Endothelial cell (in vitro differentiated cells): ENCODE results near the gene MIA. TPM values are rescaled to one million over a fixed set of nuclear protein-coding genes. Genes with fewer than 3 reads are reported as not detected.

Experiments
- DNase-seq: peaks from one replicate; pipeline ENCODE4 v3.0.0; 2021; ENCODE audit warnings: low spot score
- H3K27ac Mint-ChIP-seq: one replicate; pipeline ENCODE4 v1.8.0; 2021; ENCODE audit warnings: mixed read lengths, inconsistent platforms; ENCODE audit not compliant: unreplicated experiment
- H3K27me3 Mint-ChIP-seq: one replicate; pipeline ENCODE4 v1.8.0; 2021; ENCODE audit warnings: mild to moderate bottlenecking, moderate library complexity, mixed read lengths, inconsistent platforms; ENCODE audit not compliant: unreplicated experiment
- H3K36me3 Mint-ChIP-seq: one replicate; pipeline ENCODE4 v1.8.0; 2021; ENCODE audit warnings: mild to moderate bottlenecking, low read depth, mixed read lengths, inconsistent platforms; ENCODE audit not compliant: unreplicated experiment
- H3K4me1 Mint-ChIP-seq: one replicate; pipeline ENCODE4 v1.8.0; 2021; ENCODE audit warnings: mild to moderate bottlenecking, mixed read lengths, inconsistent platforms; ENCODE audit not compliant: unreplicated experiment
- H3K4me3 Mint-ChIP-seq: one replicate; pipeline ENCODE4 v1.8.0; 2021; ENCODE audit warnings: mild to moderate bottlenecking, mixed read lengths, inconsistent platforms; ENCODE audit not compliant: unreplicated experiment
- H3K9me3 Mint-ChIP-seq: one replicate; pipeline ENCODE4 v1.8.0; 2021; ENCODE audit warnings: mixed read lengths, inconsistent platforms; ENCODE audit not compliant: unreplicated experiment
- CTCF ChIP-seq: fragments of 200-600 bp; sonication (generic); IDR thresholded peaks from one replicate; pipeline ENCODE4 v1.5.0; 2021; ENCODE audit warnings: antibody characterized with exemption; ENCODE audit not compliant: unreplicated experiment
- total RNA-seq: library from RNA; stranded (reverse); fragmentation: NEBNext Ultra II Directional; extraction: Animal tissue kit (Norgen Biotek cat#: 25700); gene quantifications from one replicate; pipeline ENCODE4 v1.2.1, GENCODE V29; 2021; ENCODE audit not compliant: unreplicated experiment

MIA gene
- total RNA-seq, 1 donor from 2014 or later, result not detected

GRCh38 chr19:40756502-40757110 is 18.7 kb upstream of the MIA start:
- no peaks in the 10 kb centered on the region for H3K9me3 Mint-ChIP-seq
- no peak for TF ChIP-seq CTCF
- H3K4me1 Mint-ChIP-seq, result peaks cover 64% of the 10 kb centered on the region
- no peak for DNase-seq
- H3K4me3 Mint-ChIP-seq, result peak overlapping the region; percentile 1
- H3K27ac Mint-ChIP-seq, result peak overlapping the region; percentile 50
- H3K36me3 Mint-ChIP-seq, result peaks cover 44% of the 10 kb centered on the region
- H3K27me3 Mint-ChIP-seq, result peaks cover 12% of the 10 kb centered on the region

GRCh38 chr19:40758491-40758890 is 16.8 kb upstream of the MIA start:
- Mint-ChIP-seq H3K36me3 (peaks cover 50% of the 10 kb centered on the region), H3K4me1 (peaks cover 62% of the 10 kb centered on the region), H3K27ac (peak overlapping the region; percentile 90), H3K4me3 (peak overlapping the region; percentile 78), H3K9me3 (no peaks in the 10 kb centered on the region), H3K27me3 (peaks cover 12% of the 10 kb centered on the region)
- no peak for DNase-seq
- TF ChIP-seq CTCF, result no peak

- no peak for DNase-seq
- no peak for TF ChIP-seq CTCF
- Mint-ChIP-seq H3K4me1 (peaks cover 66% of the 10 kb centered on the region), H3K27me3 (peaks cover 15% of the 10 kb centered on the region), H3K36me3 (peaks cover 53% of the 10 kb centered on the region), H3K27ac (no peak overlapping the region), H3K9me3 (no peaks in the 10 kb centered on the region), H3K4me3 (no peak overlapping the region)
Observed at GRCh38 chr19:40759352-40759751, 16.0 kb upstream of the MIA start.

GRCh38 chr19:40762754-40763470 is 12.4 kb upstream of the MIA start:
- peak overlapping the region; percentile 99 for H3K27ac Mint-ChIP-seq
- TF ChIP-seq CTCF, result no peak
- no peak for DNase-seq
- peak overlapping the region; percentile 23 for H3K4me3 Mint-ChIP-seq
- peaks cover 17% of the 10 kb centered on the region for H3K27me3 Mint-ChIP-seq
- H3K4me1 Mint-ChIP-seq, result peaks cover 50% of the 10 kb centered on the region
- H3K9me3 Mint-ChIP-seq, result no peaks in the 10 kb centered on the region
- H3K36me3 Mint-ChIP-seq, result peaks cover 51% of the 10 kb centered on the region

GRCh38 chr19:40763526-40763925 is 11.8 kb upstream of the MIA start:
- Mint-ChIP-seq H3K27me3 (peaks cover 17% of the 10 kb centered on the region), H3K4me1 (peaks cover 44% of the 10 kb centered on the region), H3K36me3 (peaks cover 47% of the 10 kb centered on the region), H3K4me3 (no peak overlapping the region), H3K27ac (peak overlapping the region; percentile 59), H3K9me3 (no peaks in the 10 kb centered on the region)
- no peak for DNase-seq
- no peak for TF ChIP-seq CTCF
